ENCODE measurements around the gene PSMD13. TPM values are rescaled to one million over a fixed set of nuclear protein-coding genes. Genes with fewer than 3 reads are reported as not detected.

PSMD13 gene
- total RNA-seq, 1 experiment from 2014 or later: 295 TPM

DNA sequence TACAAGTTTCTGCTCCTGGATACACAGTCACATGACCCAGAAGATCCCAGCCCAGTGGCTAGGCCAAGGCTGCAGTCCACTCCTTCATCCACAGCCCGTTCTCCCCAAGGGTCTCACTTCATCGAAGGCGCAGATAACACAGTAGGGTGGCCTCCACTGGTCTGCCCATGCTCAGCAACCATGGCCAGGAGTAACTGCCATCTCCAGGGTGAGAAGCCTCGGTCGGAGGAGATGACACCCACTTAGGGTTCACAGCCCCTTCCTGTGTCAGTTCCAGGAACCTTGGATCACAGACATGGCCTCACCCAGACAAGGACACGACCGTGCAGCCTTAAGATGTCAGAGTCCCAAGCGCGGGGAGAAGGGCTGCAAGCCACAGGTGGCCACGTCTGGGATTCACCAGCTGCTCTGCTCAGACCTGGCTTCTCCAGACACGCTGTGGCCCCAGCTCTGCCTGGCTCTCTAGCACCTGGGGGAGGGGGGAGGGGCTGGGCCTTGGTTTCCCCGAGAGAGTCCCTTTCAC lies 32.1 kb upstream of the PSMD13 start:
- DNase-seq (ENCODE audit: low spot score): no peak

DNA sequence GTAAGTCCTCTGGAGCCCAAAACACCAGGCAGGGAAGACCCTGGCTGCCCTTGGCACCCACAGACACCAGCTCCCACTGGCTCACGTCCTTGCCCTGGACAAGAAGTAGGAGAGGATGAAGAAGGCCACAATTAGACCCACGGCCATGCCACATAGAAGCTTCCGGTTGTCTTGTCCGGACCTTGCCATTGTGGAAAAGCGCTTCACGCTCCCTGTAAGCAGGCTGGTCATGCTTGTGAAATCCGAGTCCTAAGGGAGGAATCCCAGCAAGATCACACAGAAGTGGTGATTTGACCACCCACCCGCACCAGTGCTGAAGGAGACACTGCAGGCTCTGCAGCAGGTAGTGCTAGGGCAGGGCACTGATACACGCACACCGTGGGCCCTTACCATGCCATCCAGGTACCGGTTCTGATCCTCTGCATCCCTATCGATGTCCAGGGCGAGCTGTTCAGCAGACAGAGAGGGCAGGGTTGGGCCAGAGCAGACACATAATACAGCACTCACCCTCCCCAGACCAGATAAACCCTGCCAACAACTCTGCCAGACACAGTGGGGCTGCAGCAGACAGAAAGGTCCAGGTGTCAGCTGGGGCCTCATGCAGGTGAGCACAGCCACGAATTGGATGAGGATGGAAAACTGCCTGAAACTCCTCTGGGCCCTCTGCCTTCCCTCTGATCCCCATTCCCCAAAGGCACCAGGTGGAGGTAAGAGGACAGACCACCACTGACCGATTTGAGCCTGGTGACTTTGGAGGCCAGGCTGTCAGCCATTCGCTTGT lies 31.4 kb upstream of the PSMD13 start:
- no peak for DNase-seq (ENCODE audit: low spot score)

DNA sequence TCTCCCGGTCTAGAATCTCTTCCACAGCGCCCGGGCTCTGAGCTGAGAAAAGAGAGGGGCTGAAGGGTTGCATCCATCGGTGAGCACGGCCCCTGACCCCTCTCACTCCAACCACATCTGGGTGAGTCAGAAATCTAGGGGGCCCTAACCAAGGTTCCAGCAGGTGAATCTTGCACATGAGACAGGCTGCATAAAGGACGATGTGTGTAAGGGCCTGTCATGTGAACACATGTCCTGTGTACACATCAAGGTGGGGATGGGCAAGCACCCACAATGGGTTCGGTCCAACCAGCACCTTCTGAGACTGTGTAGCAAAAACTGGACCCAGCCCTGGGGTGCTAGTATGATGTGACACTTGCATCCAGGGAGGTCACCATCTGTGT lies 30.8 kb upstream of the PSMD13 start:
- no peak for DNase-seq (ENCODE audit: low spot score)

DNA sequence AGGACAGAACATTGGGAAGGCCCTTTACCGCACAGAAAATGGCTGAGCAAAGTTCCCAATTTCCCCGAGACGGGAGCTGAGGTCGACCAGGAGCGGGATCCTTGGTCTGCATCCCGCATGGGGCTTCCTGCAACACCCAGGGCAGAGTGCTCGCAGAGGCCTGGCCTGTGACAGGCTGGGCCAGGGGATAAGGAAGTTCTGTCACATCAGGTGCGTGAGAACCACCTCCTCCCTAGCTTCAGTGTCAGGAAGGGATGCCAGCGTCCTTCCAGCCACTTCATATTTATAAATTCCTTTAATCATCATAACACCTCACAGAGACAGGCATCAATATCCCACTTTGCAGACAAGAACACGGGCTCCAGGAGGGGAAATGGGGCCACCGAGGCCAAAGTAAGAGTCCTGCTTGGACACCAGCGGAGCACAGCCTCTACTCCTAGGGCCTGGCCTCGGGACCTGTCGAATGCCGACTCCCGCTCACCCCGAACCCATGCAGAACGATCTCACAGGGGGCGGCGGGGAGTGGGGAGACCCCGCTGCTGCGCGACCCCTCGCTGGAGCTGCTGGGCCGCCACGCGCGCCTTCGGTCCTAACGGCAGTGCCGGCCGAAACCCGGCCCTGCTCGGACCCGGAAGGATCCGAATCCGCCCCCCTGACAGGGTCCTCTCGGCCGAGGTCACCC lies 30.1 kb upstream of the PSMD13 start:
- no peak for DNase-seq (ENCODE audit: low spot score)

DNA sequence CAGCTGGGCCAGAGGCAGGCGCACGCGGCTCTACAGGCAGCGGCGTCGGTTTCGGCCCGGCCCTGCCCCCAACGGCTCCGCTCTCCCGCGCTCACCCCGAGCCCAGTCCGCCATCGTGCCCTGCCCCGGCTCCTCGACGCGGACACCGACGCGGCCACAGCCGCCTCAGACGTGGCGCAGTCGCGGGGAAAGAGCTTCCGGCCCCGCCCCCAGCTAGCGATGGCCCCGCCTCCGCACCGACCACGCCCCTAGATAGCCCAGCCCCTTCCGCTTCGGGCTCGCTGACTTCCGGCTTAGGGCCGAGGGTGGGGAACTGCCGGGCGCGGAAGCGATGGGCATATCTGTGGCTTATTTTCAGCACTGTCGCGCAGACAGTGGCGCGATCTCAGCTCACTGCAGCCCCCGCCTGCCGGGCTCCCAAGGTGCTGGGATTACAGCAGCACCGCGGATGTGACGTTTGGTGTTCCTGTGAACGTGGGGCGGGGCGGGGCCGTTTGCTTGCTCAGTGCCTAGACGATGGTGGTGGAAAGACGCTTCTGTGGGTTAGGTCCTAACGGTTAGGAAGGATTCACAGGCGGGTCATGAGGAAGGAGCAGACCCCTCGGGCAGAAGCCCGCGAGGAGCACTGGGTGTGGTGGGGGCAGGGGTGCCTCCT lies 29.4 kb upstream of the PSMD13 start, which contains the start of the genes BET1L and RIC8A:
Gene BET1L, minus strand, starts transcription at position 192 of the 655 bp plus-strand sequence. Its CDS starts 78 bp downstream, at position 114.
Gene RIC8A, plus strand, starts transcription at position 501 of the 655 bp plus-strand sequence. CDS start 1,147 bp downstream, outside the sequence.
- peak; percentile 99 for DNase-seq (ENCODE audit: low spot score)

DNA sequence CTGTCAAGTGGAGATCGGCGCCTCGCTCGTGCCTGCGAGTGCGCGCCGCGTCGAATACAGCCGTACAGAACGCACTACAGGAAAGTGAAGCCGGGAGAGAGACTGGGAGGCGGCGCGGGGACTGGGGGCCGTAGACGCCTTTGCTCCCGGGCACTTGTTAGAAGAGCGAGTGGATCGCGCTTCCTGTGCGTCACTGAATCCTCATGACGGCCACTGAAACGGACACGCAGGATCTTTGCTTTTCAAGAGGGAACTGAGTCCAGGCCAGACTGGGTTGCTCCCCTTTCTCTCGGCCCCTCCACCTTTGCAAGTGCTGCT lies 29.0 kb upstream of the PSMD13 start:
- no peak for DNase-seq (ENCODE audit: low spot score)

DNA sequence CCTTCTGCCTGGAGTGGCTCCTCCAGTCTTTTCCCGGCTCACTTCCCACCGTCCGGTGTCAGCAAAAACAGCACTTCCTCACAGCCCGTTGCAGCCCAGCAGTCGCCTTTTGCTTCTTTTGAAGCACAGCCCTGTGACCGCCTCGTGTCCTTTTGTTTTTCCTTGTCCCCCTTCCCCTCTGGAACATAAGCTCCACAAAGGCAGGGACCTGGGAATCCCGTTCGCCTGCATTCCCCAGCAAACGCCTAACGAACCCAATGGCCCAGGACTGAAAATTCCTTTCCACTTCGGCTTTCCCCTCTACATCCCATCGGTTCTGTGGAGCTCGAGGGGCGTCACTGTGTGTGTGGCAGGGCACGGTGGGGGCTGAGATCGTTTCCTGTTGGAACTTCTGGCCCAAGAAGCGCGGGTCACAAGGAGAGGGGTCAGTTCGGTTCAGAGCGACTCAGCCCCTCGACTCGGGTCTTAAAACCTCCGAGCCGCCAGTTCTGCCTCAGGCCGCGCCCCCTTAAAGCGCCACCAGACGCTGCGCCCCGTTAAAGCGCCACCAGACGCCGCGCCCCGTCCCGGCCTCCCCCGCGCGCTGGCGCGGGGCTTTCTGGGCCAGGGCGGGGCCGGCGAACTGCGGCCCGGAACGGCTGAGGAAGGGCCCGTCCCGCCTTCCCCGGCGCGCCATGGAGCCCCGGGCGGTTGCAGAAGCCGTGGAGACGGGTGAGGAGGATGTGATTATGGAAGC lies 28.4 kb upstream of the PSMD13 start:
- DNase-seq (ENCODE audit: low spot score): peak; percentile 58

DNA sequence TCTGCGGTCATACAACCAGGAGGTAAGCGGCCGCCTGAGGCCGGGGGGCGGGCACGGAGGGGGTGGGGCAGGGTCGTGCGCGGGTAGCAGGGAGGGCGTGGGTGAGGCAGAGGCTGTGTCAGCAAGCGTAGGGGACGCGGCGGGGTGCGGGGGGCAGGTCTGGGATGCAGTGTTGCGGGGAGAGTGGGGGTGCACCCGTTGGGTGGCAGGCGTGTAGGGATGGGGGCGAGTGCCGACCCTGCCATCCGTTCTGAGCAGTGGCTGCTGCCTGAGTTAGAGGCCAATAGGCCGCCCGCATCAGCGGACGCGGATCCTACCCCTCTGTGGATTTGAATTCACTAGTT lies 27.9 kb upstream of the PSMD13 start:
- no peak for DNase-seq (ENCODE audit: low spot score)

DNA sequence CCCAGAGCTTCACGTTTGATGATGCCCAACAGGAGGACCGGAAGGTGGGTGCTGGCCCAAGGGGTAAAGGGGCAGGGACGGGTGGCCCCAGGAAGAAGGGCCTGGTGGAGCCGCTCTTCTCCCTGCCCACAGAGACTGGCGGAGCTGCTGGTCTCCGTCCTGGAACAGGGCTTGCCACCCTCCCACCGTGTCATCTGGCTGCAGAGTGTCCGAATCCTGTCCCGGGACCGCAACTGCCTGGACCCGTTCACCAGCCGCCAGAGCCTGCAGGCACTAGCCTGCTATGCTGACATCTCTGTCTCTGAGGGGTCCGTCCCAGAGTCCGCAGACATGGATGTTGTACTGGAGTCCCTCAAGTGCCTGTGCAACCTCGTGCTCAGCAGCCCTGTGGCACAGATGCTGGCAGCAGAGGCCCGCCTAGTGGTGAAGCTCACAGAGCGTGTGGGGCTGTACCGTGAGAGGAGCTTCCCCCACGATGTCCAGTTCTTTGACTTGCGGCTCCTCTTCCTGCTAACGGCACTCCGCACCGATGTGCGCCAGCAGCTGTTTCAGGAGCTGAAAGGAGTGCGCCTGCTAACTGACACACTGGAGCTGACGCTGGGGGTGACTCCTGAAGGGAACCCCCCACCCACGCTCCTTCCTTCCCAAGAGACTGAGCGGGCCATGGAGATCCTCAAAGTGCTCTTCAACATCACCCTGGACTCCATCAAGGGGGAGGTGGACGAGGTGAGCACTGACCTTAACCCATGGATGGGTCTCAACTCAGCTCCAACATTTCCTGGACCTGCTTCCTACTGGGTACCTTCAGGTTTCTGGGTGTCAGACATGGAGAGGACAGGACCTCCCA lies 27.3 kb upstream of the PSMD13 start:
- DNase-seq (ENCODE audit: low spot score): no peak

DNA sequence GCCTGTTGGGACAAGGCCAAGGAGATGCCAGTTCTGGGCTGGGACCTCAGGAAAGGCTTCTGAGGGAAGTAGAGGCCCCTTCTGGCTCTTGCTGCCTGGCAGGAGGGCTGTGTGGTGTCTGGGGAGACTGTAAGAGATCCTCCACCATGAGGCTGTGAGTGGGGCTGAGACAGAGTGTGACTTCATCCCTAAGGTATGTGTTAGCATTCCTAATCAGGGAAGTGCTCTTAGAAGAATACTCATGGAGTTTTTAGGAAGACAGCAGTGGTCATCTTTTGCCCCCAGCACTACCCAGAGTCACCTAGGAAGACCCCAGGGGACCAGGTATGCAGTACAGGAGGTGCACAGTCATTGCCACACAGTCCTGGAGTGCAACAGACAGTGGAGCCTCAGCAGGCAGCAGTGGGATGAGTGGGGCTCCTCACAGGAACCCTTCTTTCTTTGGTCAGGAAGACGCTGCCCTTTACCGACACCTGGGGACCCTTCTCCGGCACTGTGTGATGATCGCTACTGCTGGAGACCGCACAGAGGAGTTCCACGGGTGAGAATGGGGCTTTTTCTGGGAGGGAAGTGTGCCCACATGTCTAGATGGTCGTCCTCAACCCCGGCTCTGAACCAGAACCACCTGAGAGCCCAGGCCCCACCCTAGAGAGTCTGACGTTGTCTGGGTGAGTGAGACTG lies 26.5 kb upstream of the PSMD13 start:
- DNase-seq (ENCODE audit: low spot score): no peak

DNA sequence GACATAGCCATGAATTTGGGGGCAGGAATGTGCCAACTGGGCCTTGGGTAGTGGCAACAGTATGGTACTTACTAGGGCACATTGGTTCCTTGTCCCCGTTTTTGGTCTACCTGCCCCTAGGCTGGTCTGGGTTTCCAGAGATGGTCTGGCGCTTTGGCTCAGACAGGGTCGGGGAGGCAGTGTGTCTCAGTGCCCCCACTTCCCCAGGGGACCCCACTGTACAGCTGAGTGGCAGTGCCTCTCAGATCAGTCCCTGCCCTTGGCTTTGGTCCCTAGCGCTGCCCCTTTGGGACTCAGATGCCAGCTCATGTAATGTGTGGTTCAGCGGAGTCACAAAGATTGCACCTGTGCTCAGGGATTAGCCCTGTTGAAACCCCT lies 26.0 kb upstream of the PSMD13 start:
- DNase-seq (ENCODE audit: low spot score): no peak

DNA sequence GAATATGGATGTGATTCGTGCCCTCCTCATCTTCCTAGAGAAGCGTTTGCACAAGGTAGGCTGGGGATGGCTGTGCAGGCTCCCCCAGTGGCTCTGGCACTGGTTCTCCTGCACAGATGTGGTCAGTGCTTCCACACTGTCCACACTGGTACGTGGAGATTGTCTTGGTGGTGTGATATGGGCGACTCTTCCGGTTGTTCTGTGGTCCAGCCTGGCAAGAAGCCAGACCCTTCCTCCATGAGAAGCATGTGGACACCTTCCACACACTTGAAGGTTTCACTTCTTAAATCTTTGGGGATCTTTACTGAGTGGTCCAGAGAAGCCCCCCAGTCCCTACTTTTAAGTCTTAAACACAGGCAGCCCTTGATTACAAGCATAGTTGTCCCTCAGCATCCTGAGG lies 25.5 kb upstream of the PSMD13 start:
- no peak for DNase-seq (ENCODE audit: low spot score)

DNA sequence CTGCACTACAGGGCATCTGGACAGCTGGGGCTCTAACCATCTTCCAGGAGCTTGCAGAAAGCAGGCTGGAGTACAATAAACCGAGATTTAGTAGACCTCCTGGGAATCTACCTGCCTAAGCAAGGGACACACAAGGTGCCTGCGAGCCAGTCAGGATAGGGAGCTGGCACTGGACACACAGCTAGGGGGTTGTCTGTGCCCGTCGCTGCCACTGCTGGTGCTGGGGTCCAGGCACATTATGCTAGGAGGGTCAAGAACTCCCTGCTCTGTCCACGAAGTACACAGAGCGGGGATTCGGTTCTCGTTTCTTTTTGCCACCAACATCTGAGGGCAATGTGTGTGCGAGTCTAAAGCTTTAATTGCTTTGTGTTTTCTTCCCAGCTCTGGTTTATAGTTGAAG lies 25.0 kb upstream of the PSMD13 start:
- DNase-seq (ENCODE audit: low spot score): no peak

DNA sequence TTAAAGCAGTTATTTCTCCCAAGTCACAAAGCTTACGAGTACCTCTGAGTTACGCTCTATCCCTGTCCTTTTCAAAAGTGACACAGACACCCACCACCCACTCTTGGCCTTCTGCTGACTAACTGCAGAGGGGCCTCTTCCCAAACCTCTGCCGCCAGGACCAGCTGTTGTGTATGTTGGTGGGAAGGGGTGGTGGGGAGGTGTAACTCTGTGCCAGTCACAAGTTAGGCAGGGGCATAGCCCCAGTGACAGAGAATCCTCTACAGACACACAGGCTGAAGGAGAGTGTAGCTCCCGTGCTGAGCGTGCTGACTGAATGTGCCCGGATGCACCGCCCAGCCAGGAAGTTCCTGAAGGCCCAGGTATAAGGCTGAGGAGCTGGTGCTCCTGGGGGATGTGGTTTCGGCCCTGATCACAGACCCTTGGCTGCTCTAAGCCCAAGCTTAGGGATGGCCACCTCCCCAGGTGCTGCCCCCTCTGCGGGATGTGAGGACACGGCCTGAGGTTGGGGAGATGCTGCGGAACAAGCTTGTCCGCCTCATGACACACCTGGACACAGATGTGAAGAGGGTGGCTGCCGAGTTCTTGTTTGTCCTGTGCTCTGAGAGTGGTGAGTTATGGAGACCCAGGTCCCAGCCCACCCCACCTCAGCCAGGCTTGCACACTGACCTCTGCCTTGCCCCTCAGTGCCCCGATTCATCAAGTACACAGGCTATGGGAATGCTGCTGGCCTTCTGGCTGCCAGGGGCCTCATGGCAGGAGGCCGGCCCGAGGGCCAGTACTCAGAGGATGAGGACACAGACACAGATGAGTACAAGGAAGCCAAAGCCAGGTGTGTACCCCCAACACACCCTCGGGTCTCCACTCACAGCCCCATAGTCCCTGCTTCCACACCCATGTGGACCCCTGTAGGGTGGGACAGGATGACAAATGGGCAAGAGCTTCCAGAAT lies 24.4 kb upstream of the PSMD13 start:
- DNase-seq (ENCODE audit: low spot score): no peak

DNA sequence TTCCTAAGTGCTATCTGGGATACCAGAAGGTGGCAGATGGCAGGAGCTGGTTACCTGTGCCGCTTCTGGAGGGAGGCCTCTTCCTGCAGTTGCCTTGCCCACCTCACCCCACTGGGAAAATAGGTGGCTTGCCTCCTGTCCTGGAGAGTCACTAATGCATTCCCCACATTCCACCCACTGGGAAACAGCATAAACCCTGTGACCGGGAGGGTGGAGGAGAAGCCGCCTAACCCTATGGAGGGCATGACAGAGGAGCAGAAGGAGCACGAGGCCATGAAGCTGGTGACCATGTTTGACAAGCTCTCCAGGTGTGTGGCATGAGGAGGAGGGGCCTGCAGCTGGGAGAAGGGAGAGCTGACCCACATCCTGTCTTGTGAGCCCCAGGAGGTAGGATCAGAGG lies 23.7 kb upstream of the PSMD13 start:
- DNase-seq (ENCODE audit: low spot score): no peak

DNA sequence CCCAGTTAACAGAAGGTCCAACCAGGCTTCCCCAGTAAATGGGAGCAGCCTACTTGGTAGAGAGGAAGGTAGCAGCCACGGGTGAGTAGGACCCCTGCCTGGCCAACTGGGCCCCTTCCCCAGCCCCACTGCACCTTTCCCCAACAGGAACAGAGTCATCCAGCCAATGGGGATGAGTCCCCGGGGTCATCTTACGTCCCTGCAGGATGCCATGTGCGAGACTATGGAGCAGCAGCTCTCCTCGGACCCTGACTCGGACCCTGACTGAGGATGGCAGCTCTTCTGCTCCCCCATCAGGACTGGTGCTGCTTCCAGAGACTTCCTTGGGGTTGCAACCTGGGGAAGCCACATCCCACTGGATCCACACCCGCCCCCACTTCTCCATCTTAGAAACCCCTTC lies 22.7 kb upstream of the PSMD13 start:
- no peak for DNase-seq (ENCODE audit: low spot score)

DNA sequence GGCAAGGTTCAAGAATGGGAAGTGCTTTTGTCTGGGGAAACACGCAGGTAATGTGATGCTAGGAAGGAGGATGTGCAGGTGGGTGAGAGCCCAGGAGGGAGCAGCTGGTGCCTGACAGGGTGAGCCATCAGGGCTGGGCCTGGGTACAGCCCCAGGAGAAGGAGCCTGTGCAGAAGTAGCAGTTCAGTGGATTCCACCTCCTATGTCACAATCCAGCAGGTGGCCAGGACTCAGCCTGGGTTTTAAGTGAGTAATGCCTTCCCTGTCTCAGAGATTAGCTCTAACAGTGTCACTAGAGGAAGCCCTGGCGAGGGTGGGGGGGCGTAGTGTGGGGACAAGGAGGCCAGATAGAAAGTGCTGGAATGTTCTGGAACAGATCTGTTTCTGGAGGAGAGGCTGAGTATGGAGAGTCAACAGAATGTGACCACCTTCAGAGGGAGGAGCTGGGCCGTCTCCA lies 21.2 kb upstream of the PSMD13 start:
- DNase-seq (ENCODE audit: low spot score): no peak

DNA sequence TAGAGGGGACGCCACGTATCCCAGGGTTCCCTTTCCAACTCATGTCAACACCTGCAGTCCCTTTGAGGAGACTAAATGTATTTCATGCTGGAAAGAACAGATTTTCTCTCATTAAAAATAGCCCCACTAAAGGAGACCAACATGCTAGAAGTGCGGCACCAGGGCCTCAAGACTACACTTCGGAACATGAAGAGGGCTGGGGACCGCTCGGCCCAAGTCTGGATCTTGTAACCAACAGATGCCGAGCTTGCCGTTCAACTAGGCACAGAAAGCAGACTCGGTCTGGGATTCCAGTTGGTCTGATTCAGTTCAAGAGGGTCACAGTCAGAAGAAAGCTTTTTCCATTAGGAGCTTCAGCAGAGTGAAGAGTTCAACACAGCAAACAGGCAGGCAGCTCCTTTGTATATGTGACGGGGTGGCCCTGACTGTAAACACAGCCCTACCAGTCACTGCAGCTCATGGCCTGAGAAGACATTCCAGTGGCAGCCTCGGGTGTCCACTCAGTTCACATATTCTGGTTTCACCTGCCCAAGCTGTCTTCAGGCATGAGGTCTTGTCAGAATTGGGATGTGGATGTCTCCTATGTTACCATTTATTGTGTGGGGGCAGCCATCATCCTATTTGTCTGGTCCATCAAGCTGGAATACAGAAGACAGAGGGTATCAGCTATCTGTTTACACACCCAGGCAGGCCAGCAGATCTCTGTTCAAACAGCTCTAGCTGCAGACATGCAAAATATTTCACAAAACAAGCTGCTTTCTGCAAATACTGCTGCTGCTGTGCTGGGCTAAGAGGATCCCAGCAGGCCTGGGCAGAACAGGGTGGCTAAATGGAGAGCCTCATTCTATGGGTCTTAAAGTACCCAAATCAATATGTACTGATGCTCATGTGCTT lies 20.4 kb upstream of the PSMD13 start:
- no peak for DNase-seq (ENCODE audit: low spot score)
